Measurements from ENCODE around the gene ACAP2.
"Not testable (repeated sequence)": the region's sequence is repeated elsewhere in the genome, so short reads cannot be mapped to it uniquely, and the experiment has no call there.

Gene ACAP2

GRCh38 chr3:195386739-195387138 lies 56.1 kb downstream of the ACAP2 start:
- DNase-seq: no peak

- no peak for DNase-seq
Measured at GRCh38 chr3:195385526-195385925, 57.3 kb downstream of the ACAP2 start.

- DNase-seq: no peak
Measured at GRCh38 chr3:195384952-195385351, 57.9 kb downstream of the ACAP2 start.

GRCh38 chr3:195372220-195372619 lies 70.6 kb downstream of the ACAP2 start:
- DNase-seq: no peak

- DNase-seq: no peak
Measured at GRCh38 chr3:195366200-195366925, 76.5 kb downstream of the ACAP2 start.

GRCh38 chr3:195365371-195365770 lies 77.4 kb downstream of the ACAP2 start:
- no peak for DNase-seq

GRCh38 chr3:195357797-195358196 lies 85.0 kb downstream of the ACAP2 start:
- DNase-seq: not testable (repeated sequence)

GRCh38 chr3:195356151-195357086 lies 86.4 kb downstream of the ACAP2 start:
- no peak for DNase-seq

- DNase-seq: not testable (repeated sequence)
Measured at GRCh38 chr3:195354009-195354408, 88.8 kb downstream of the ACAP2 start.

- no peak for DNase-seq
Measured at GRCh38 chr3:195352895-195353488, 89.8 kb downstream of the ACAP2 start.

- no peak for DNase-seq
Measured at GRCh38 chr3:195348426-195349115, 94.2 kb downstream of the ACAP2 start.

- DNase-seq: no peak
Measured at GRCh38 chr3:195337747-195338146, 105.1 kb downstream of the ACAP2 start.

- DNase-seq: no peak
Measured at GRCh38 chr3:195334967-195335366, 107.9 kb downstream of the ACAP2 start.

- no peak for DNase-seq
Measured at GRCh38 chr3:195319060-195319459, 123.8 kb downstream of the ACAP2 start.

- no peak for DNase-seq
Measured at GRCh38 chr3:195312714-195313113, 130.1 kb downstream of the ACAP2 start.

- DNase-seq: no peak
Measured at GRCh38 chr3:195307711-195308110, 135.1 kb downstream of the ACAP2 start.

GRCh38 chr3:195306369-195306768 lies 136.5 kb downstream of the ACAP2 start:
- DNase-seq: no peak

- no peak for DNase-seq
Measured at GRCh38 chr3:195302431-195302830, 140.4 kb downstream of the ACAP2 start.

GRCh38 chr3:195297446-195297845 lies 145.4 kb downstream of the ACAP2 start:
- DNase-seq: no peak

GRCh38 chr3:195296662-195297061 lies 146.2 kb downstream of the ACAP2 start:
- no peak for DNase-seq

- DNase-seq: no peak
Measured at GRCh38 chr3:195291121-195291520, 151.7 kb downstream of the ACAP2 start.

GRCh38 chr3:195290643-195291042 lies 152.2 kb downstream of the ACAP2 start:
- DNase-seq: not testable (repeated sequence)
